ENCODE results near the gene PCSK6. TPM values are rescaled to one million over a fixed set of nuclear protein-coding genes. Genes with fewer than 3 reads are reported as not detected.
"Not testable (repeated sequence)": the region's sequence is repeated elsewhere in the genome, so short reads cannot be mapped to it uniquely, and the experiment has no call there.

PCSK6 gene
- polyA plus RNA-seq, 3 donors = 7.2 to 10.1 (median 7.2) TPM

- no peak for DNase-seq
These were observed 107.8 kb downstream of the PCSK6 start for GRCh38 chr15:101381671-101382212.

GRCh38 chr15:101380146-101380545 is 109.4 kb downstream of the PCSK6 start:
- no peak for DNase-seq

- DNase-seq = no peak
These were observed 109.9 kb downstream of the PCSK6 start for GRCh38 chr15:101379647-101380046.

- no peak for DNase-seq
These were observed 110.6 kb downstream of the PCSK6 start for GRCh38 chr15:101378879-101379278.

GRCh38 chr15:101378171-101378755 is 111.2 kb downstream of the PCSK6 start:
- DNase-seq = no peak

- DNase-seq = no peak
These were observed 112.7 kb downstream of the PCSK6 start for GRCh38 chr15:101376615-101377395.

- not testable (repeated sequence) for DNase-seq
These were observed 114.5 kb downstream of the PCSK6 start for GRCh38 chr15:101375006-101375405.

- DNase-seq = no peak
These were observed 115.2 kb downstream of the PCSK6 start for GRCh38 chr15:101374326-101374725.

GRCh38 chr15:101373577-101373976 is 115.9 kb downstream of the PCSK6 start:
- DNase-seq = no peak

GRCh38 chr15:101372960-101373525 is 116.5 kb downstream of the PCSK6 start:
- no peak for DNase-seq

GRCh38 chr15:101372149-101372577 is 117.3 kb downstream of the PCSK6 start:
- DNase-seq = peak; percentile 64

GRCh38 chr15:101371519-101371918 is 118.0 kb downstream of the PCSK6 start:
- no peak for DNase-seq

- no peak for DNase-seq
These were observed 118.4 kb downstream of the PCSK6 start for GRCh38 chr15:101371081-101371480.

- DNase-seq = no peak
These were observed 119.0 kb downstream of the PCSK6 start for GRCh38 chr15:101370330-101371024.

- DNase-seq = no peak
These were observed 119.8 kb downstream of the PCSK6 start for GRCh38 chr15:101369676-101370075.

GRCh38 chr15:101368861-101369642 is 120.5 kb downstream of the PCSK6 start:
- no peak for DNase-seq

- DNase-seq = no peak
These were observed 121.3 kb downstream of the PCSK6 start for GRCh38 chr15:101368086-101368780.

- DNase-seq = no peak
These were observed 122.7 kb downstream of the PCSK6 start for GRCh38 chr15:101366853-101367252.

- DNase-seq = no peak
These were observed 126.4 kb downstream of the PCSK6 start for GRCh38 chr15:101362986-101363566.

- no peak for DNase-seq
These were observed 127.1 kb downstream of the PCSK6 start for GRCh38 chr15:101362359-101362758.

Measured in renal pelvis (tissue), 4 donors.